Measurements from ENCODE around the gene LDLRAD4.

GRCh38 chr18:13589316-13589715 lies 370.8 kb downstream of the LDLRAD4 start:
- TF ChIP-seq RARB (CRISPR knock-in tag; IDR thresholded peaks at IDR 0.05) (no peak), ZNF565 (CRISPR knock-in tag; conservative IDR thresholded peaks at IDR 0.05; ENCODE audit: low read depth) (no peak), ZFP3 (CRISPR knock-in tag; IDR thresholded peaks at IDR 0.05) (no peak), POU6F1 (CRISPR knock-in tag; IDR thresholded peaks at IDR 0.05; ENCODE audit: borderline replicate concordance, low read depth) (no peak), CSDC2 (CRISPR knock-in tag; IDR thresholded peaks at IDR 0.05) (no peak)
- TF ChIP-seq, protein P1, sequence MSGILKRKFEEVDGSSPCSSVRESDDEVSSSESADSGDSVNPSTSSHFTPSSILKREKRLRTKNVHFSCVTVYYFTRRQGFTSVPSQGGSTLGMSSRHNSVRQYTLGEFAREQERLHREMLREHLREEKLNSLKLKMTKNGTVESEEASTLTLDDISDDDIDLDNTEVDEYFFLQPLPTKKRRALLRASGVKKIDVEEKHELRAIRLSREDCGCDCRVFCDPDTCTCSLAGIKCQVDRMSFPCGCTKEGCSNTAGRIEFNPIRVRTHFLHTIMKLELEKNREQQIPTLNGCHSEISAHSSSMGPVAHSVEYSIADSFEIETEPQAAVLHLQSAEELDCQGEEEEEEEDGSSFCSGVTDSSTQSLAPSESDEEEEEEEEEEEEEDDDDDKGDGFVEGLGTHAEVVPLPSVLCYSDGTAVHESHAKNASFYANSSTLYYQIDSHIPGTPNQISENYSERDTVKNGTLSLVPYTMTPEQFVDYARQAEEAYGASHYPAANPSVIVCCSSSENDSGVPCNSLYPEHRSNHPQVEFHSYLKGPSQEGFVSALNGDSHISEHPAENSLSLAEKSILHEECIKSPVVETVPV (CRISPR knock-in tag; IDR thresholded peaks at IDR 0.05): no peak
- TF ChIP-seq, protein P2, sequence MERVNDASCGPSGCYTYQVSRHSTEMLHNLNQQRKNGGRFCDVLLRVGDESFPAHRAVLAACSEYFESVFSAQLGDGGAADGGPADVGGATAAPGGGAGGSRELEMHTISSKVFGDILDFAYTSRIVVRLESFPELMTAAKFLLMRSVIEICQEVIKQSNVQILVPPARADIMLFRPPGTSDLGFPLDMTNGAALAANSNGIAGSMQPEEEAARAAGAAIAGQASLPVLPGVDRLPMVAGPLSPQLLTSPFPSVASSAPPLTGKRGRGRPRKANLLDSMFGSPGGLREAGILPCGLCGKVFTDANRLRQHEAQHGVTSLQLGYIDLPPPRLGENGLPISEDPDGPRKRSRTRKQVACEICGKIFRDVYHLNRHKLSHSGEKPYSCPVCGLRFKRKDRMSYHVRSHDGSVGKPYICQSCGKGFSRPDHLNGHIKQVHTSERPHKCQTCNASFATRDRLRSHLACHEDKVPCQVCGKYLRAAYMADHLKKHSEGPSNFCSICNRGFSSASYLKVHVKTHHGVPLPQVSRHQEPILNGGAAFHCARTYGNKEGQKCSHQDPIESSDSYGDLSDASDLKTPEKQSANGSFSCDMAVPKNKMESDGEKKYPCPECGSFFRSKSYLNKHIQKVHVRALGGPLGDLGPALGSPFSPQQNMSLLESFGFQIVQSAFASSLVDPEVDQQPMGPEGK (CRISPR knock-in tag; IDR thresholded peaks at IDR 0.05; ENCODE audit: borderline replicate concordance): no peak

Measured in SK-N-SH treated with all-trans-retinoic acid at 6 μM for 48 hours (cell line).